T-cell (primary cell): ENCODE data around the gene GRM6. TPM values are rescaled to one million over a fixed set of nuclear protein-coding genes. Genes with fewer than 3 reads are reported as not detected.

Experiments used
- ATAC-seq, 4 experiments: fragments of 200-7000 bp in 3 of 4; fragments of 150-1000 bp in 1 of 4; cut with Tn5 transposase; replicated peaks in 1 of 4; 1 replicate in 3 of 4; 2 replicates in 1 of 4; pipeline ENCODE4 v1.10.0; 2021; ENCODE audit warnings: moderate library complexity in 3 of 4, mild to moderate bottlenecking in 2 of 4, moderate number of reproducible peaks in 1 of 4
- CTCF ChIA-PET, 2 donors: fragments of 300-600 bp; sonication (Branson Sonifier 250); formaldehyde crosslinking; loops; one replicate each; lab custom pipeline; 2022; ENCODE audit warnings: antibody characterized with exemption in 2 of 2; lab: Charles Lee
- POLR2A ChIA-PET, 2 donors: fragments of 300-600 bp; sonication (Branson Sonifier 250); formaldehyde crosslinking; loops; one replicate each; lab custom pipeline; 2022; ENCODE audit warnings: antibody characterized with exemption in 2 of 2; lab: Charles Lee
- DNase-seq, 35 experiments: peaks; one replicate each; pipeline versions ENCODE4 v3.0.0 to v3.0.0-alpha.2; 2013 to 2023
- H3K27ac ChIP-seq: one replicate; pipeline ENCODE4 v1.5.1; 2013; ENCODE audit warnings: low read length
- H3K27me3 ChIP-seq, 2 experiments: replicated peaks in 1 of 2; 1 replicate in 1 of 2; 2 replicates in 1 of 2; pipeline versions ENCODE4 v1.6.1 to v1.7.0; 2013; ENCODE audit warnings: low read length in 1 of 2, mixed read lengths in 1 of 2; ENCODE audit not compliant: control insufficient read depth in 2 of 2, insufficient read depth in 2 of 2; ENCODE audit errors: extremely low read depth in 1 of 2
- H3K36me3 ChIP-seq, 2 donors: 1 replicate in 1 of 2; 2 replicates in 1 of 2; pipeline versions ENCODE4 v1.6.1 to v1.7.0; 2013; ENCODE audit warnings: low read length in 1 of 2; ENCODE audit not compliant: control insufficient read depth in 2 of 2, insufficient read depth in 1 of 2; ENCODE audit errors: extremely low read depth in 1 of 2
- H3K4me1 ChIP-seq, 2 experiments: 1 replicate in 1 of 2; 2 replicates in 1 of 2; pipeline versions ENCODE4 v1.6.1 to v1.7.0; 2013; ENCODE audit warnings: low read length in 2 of 2, mixed read lengths in 1 of 2; ENCODE audit not compliant: insufficient read depth in 2 of 2, control insufficient read depth in 1 of 2; ENCODE audit errors: extremely low read depth in 1 of 2
- H3K4me3 ChIP-seq, 2 donors: 1 replicate in 1 of 2; 2 replicates in 1 of 2; pipeline versions ENCODE4 v1.5.1 to v1.7.0; 2013; ENCODE audit warnings: mild to moderate bottlenecking in 2 of 2, low read length in 1 of 2, moderate library complexity in 1 of 2; ENCODE audit not compliant: control insufficient read depth in 1 of 2; ENCODE audit errors: extremely low read depth in 1 of 2
- H3K9me3 ChIP-seq: 2 replicates; pipeline ENCODE4 v1.7.0; 2013
- H3K27ac Mint-ChIP-seq, 2 donors: one replicate each; pipeline ENCODE4 v1.8.0; 2020 to 2021; ENCODE audit warnings: mild to moderate bottlenecking in 2 of 2, mixed read lengths in 2 of 2
- H3K27me3 Mint-ChIP-seq, 2 donors: one replicate each; pipeline ENCODE4 v1.8.0; 2021 to 2022; ENCODE audit warnings: mixed read lengths in 2 of 2
- H3K36me3 Mint-ChIP-seq: one replicate; pipeline ENCODE4 v1.8.0; 2021; ENCODE audit warnings: mixed read lengths
- H3K4me1 Mint-ChIP-seq, 3 donors: one replicate each; pipeline ENCODE4 v1.8.0; 2020 to 2022; ENCODE audit warnings: mixed read lengths in 3 of 3, mild to moderate bottlenecking in 1 of 3
- H3K4me3 Mint-ChIP-seq, 3 donors: one replicate each; pipeline ENCODE4 v1.8.0; 2020 to 2022; ENCODE audit warnings: mild to moderate bottlenecking in 3 of 3, mixed read lengths in 3 of 3, moderate library complexity in 3 of 3
- H3K9me3 Mint-ChIP-seq, 3 donors: one replicate each; pipeline ENCODE4 v1.8.0; 2020 to 2022; ENCODE audit warnings: mixed read lengths in 3 of 3
- WGBS: methylation state at CpG from one replicate; pipeline ENCODE4 v1.1.5; 2013; ENCODE audit warnings: missing lambda C conversion rate; ENCODE audit not compliant: insufficient coverage; 5-methylcytosine and 5-hydroxymethylcytosine counted together
- total RNA-seq, 35 experiments: library from RNA in 6 of 35; stranded (reverse) in 6 of 35; fragments of 120-200 nt in 1 of 35; gene quantifications; one replicate each; pipeline versions ENCODE4 v1.2.1 to v1.2.4 and lab custom pipeline; 2013 to 2026

The GRM6 gene
- total RNA-seq (not detected), total RNA-seq (lab: John Stamatoyannopoulos, UW) (0 to 0.08 (median 0) reads per million in 29 experiments)
- total RNA-seq (2013): not detected

- H3K27ac ChIP-seq: no peak within 1 kb of the TSS
- peaks cover 4 to 6% (median 4%) of the 10 kb centered on the region in 3 donors for H3K4me1 Mint-ChIP-seq
- peaks cover 0 to 54% of the 10 kb centered on the region in 2 experiments for H3K27me3 ChIP-seq
- peaks cover 0 to 4% (median 0%) of the 10 kb centered on the region in 3 donors for H3K9me3 Mint-ChIP-seq
- H3K27me3 Mint-ChIP-seq: peaks cover 34 to 45% of the 10 kb centered on the region in 2 donors
- 10% methylated on average over 86 of the region's 97 CpGs for WGBS
- no peak within 1 kb of the TSS for H3K4me3 ChIP-seq
- POLR2A ChIA-PET: no interaction called here
- H3K36me3 ChIP-seq: no peaks in the 10 kb centered on the region
- ATAC-seq: no peak
- H3K4me3 Mint-ChIP-seq: peak within 1 kb of the TSS in 1 of 3 donors; percentile 46
- H3K4me1 ChIP-seq: no peaks in the 10 kb centered on the region
- no peak within 1 kb of the TSS for H3K27ac Mint-ChIP-seq
- no peaks in the 10 kb centered on the region for H3K36me3 Mint-ChIP-seq
- CTCF ChIA-PET: no interaction called here
- H3K9me3 ChIP-seq: no peaks in the 10 kb centered on the region
- DNase-seq: no peak
Observed at GRCh38 chr5:178994580-178995340, at the start of gene GRM6. Gene GRM6 (minus strand): TSS chr5:178995320. CDS start chr5:178994944, 376 bp downstream.

GRCh38 chr5:179044765-179045164, 49.6 kb upstream of the GRM6 start:
- no peak overlapping the region for H3K4me3 ChIP-seq
- Mint-ChIP-seq H3K4me3 (no peak overlapping the region), H3K4me1 (no peaks in the 10 kb centered on the region), H3K9me3 (peaks cover 19 to 46% (median 46%) of the 10 kb centered on the region in 3 donors), H3K36me3 (peaks cover 3% of the 10 kb centered on the region), H3K27ac (no peak overlapping the region), H3K27me3 (no peaks in the 10 kb centered on the region)
- peaks cover 0 to 13% of the 10 kb centered on the region in 2 experiments for H3K27me3 ChIP-seq
- H3K36me3 ChIP-seq: no peaks in the 10 kb centered on the region
- no peak for ATAC-seq
- no peaks in the 10 kb centered on the region for H3K9me3 ChIP-seq
- POLR2A ChIA-PET: no interaction called here
- H3K4me1 ChIP-seq: no peaks in the 10 kb centered on the region
- CTCF ChIA-PET: no interaction called here
- DNase-seq: no peak
- 83% methylated on average over 2 of the region's 2 CpGs for WGBS
- no peak overlapping the region for H3K27ac ChIP-seq

- no peak overlapping the region for H3K27ac ChIP-seq
- ChIA-PET POLR2A (no interaction called here), CTCF (no interaction called here)
- WGBS: no CpG with 5 or more reads among the region's 7 CpGs
- H3K27me3 ChIP-seq: no peaks in the 10 kb centered on the region
- Mint-ChIP-seq H3K27ac (no peak overlapping the region), H3K36me3 (peaks cover 65% of the 10 kb centered on the region), H3K27me3 (no peaks in the 10 kb centered on the region), H3K9me3 (peaks cover 36 to 79% (median 68%) of the 10 kb centered on the region in 3 donors), H3K4me1 (peaks cover 0 to 2% (median 0%) of the 10 kb centered on the region in 3 donors), H3K4me3 (no peak overlapping the region)
- H3K9me3 ChIP-seq: peaks cover 46% of the 10 kb centered on the region
- H3K4me1 ChIP-seq: no peaks in the 10 kb centered on the region
- ATAC-seq (no peak), DNase-seq (no peak)
- no peak overlapping the region for H3K4me3 ChIP-seq
- H3K36me3 ChIP-seq: peaks cover 2 to 50% of the 10 kb centered on the region in 2 donors
Observed at GRCh38 chr5:179033004-179033580, 38.0 kb upstream of the GRM6 start.

- H3K36me3 ChIP-seq: peaks cover 10 to 29% of the 10 kb centered on the region in 2 donors
- H3K9me3 Mint-ChIP-seq: peaks cover 7 to 21% (median 16%) of the 10 kb centered on the region in 3 donors
- H3K4me1 Mint-ChIP-seq: peaks cover 12 to 17% (median 13%) of the 10 kb centered on the region in 3 donors
- ChIA-PET CTCF (interaction anchor here in 1 of 2 donors (1.2 kb wide), 1 partner anchor 293 kb away, joined by 4 read pairs; the partner anchor contains the start of gene ZNF354A), POLR2A (no interaction called here)
- H3K9me3 ChIP-seq: peaks cover under 1% of the 10 kb centered on the region
- WGBS: under 1% methylated on average over 71 of the region's 72 CpGs
- H3K27me3 Mint-ChIP-seq: no peaks in the 10 kb centered on the region
- peak; percentile 89 to 96 (median 92) for DNase-seq
- peak within 1 kb of the TSS; percentile 28 for H3K27ac ChIP-seq
- H3K4me1 ChIP-seq: peaks cover 2 to 17% of the 10 kb centered on the region in 2 experiments
- H3K36me3 Mint-ChIP-seq: peaks cover 28% of the 10 kb centered on the region
- H3K4me3 Mint-ChIP-seq: peak within 1 kb of the TSS; percentile 87 to 95 (median 92)
- ATAC-seq: peak; percentile 93 to 97 (median 95)
- peaks cover 0 to 3% of the 10 kb centered on the region in 2 experiments for H3K27me3 ChIP-seq
- H3K27ac Mint-ChIP-seq: peak within 1 kb of the TSS; percentile 84 to 90
- H3K4me3 ChIP-seq: peak within 1 kb of the TSS; percentile 61 to 76
Observed at GRCh38 chr5:179023528-179024189, 28.5 kb upstream of the GRM6 start, which contains the start of gene ZNF879. Gene ZNF879 (plus strand): TSS chr5:179023804. CDS start chr5:179025005, 1,201 bp downstream.

GRCh38 chr5:179008667-179009066, 13.5 kb upstream of the GRM6 start:
- Mint-ChIP-seq H3K4me1 (no peaks in the 10 kb centered on the region), H3K9me3 (peaks cover 19 to 44% (median 19%) of the 10 kb centered on the region in 3 donors), H3K27ac (no peak overlapping the region), H3K4me3 (no peak overlapping the region), H3K27me3 (peaks cover 0 to 11% of the 10 kb centered on the region in 2 donors), H3K36me3 (no peaks in the 10 kb centered on the region)
- H3K9me3 ChIP-seq: no peaks in the 10 kb centered on the region
- CTCF ChIA-PET: no interaction called here
- WGBS: no CpG with 5 or more reads among the region's 1 CpG
- DNase-seq: no peak
- no peak for ATAC-seq
- no peak overlapping the region for H3K4me3 ChIP-seq
- no peaks in the 10 kb centered on the region for H3K4me1 ChIP-seq
- no peaks in the 10 kb centered on the region for H3K36me3 ChIP-seq
- POLR2A ChIA-PET: no interaction called here
- H3K27me3 ChIP-seq: peaks cover 0 to 3% of the 10 kb centered on the region in 2 experiments
- H3K27ac ChIP-seq: no peak overlapping the region

- 83% methylated on average over 1 of the region's 2 CpGs for WGBS
- POLR2A ChIA-PET: no interaction called here
- Histone ChIP-seq H3K27me3 (no peaks in the 10 kb centered on the region), H3K36me3 (no peaks in the 10 kb centered on the region), H3K4me3 (no peak overlapping the region), H3K27ac (no peak overlapping the region), H3K4me1 (no peaks in the 10 kb centered on the region), H3K9me3 (peaks cover 3% of the 10 kb centered on the region)
- peaks cover 13 to 51% (median 19%) of the 10 kb centered on the region in 3 donors for H3K9me3 Mint-ChIP-seq
- CTCF ChIA-PET: no interaction called here
- H3K4me3 Mint-ChIP-seq: no peak overlapping the region
- DNase-seq (no peak), ATAC-seq (no peak)
- H3K27me3 Mint-ChIP-seq: peaks cover 8 to 17% of the 10 kb centered on the region in 2 donors
- no peaks in the 10 kb centered on the region for H3K4me1 Mint-ChIP-seq
- H3K27ac Mint-ChIP-seq: no peak overlapping the region
- no peaks in the 10 kb centered on the region for H3K36me3 Mint-ChIP-seq
Observed at GRCh38 chr5:179006564-179006963, 11.4 kb upstream of the GRM6 start.
